Caco-2 (cell line): Measurements from ENCODE around the gene FUCA1. TPM values are rescaled to one million over a fixed set of nuclear protein-coding genes. Genes with fewer than 3 reads are reported as not detected.
"Not testable (repeated sequence)": the region's sequence is repeated elsewhere in the genome, so short reads cannot be mapped to it uniquely, and the experiment has no call there.

Source experiments
- BruUV-seq: library from RNA; stranded (reverse); fragments of 400-500 nt; replicated peaks from 2 replicates; lab custom pipeline; 2021; lab: Mats Ljungman, UMichigan
- CTCF ChIA-PET: fragments of 300-600 bp; sonication (Branson Sonifier 250); formaldehyde crosslinking; loops from one replicate; lab custom pipeline; 2022; ENCODE audit warnings: antibody characterized with exemption; lab: Charles Lee
- POLR2A ChIA-PET: fragments of 300-600 bp; sonication (Branson Sonifier 250); formaldehyde crosslinking; loops from one replicate; lab custom pipeline; 2022; ENCODE audit warnings: antibody characterized with exemption; lab: Charles Lee
- DNase-seq, 2 experiments: peaks; one replicate each; pipeline versions ENCODE4 v3.0.0 to v3.0.0-alpha.2; 2020 to 2022
- H3K27me3 ChIP-seq: replicated peaks from 2 replicates; pipeline ENCODE4 v1.6.0; 2011; ENCODE audit warnings: low read length; ENCODE audit not compliant: control insufficient read depth, insufficient read depth
- H3K36me3 ChIP-seq: 2 replicates; pipeline ENCODE4 v1.5.1; 2011; ENCODE audit warnings: low read length; ENCODE audit not compliant: control insufficient read depth, insufficient read depth
- H3K4me1 ChIP-seq: fragments of 250-450 bp; sonication (Bioruptor Pico); 2 replicates; pipeline ENCODE4 v1.5.1; 2020; ENCODE audit warnings: mild to moderate bottlenecking
- H3K4me3 ChIP-seq: 2 replicates; pipeline ENCODE4 v1.5.1; 2011; ENCODE audit warnings: low read depth, mild to moderate bottlenecking, control low read depth, low read length
- H3K9me3 ChIP-seq: fragments of 250-450 bp; sonication (Bioruptor Pico); 2 replicates; pipeline ENCODE4 v1.5.1; 2020; ENCODE audit warnings: mild to moderate bottlenecking, moderate library complexity
- H3K27ac Mint-ChIP-seq: one replicate; pipeline ENCODE4 v1.8.0; 2022; ENCODE audit warnings: mixed read lengths; ENCODE audit not compliant: unreplicated experiment
- H3K27me3 Mint-ChIP-seq: one replicate; pipeline ENCODE4 v1.8.0; 2022; ENCODE audit warnings: mixed read lengths; ENCODE audit not compliant: insufficient read depth, unreplicated experiment
- H3K36me3 Mint-ChIP-seq: one replicate; pipeline ENCODE4 v1.8.0; 2022; ENCODE audit warnings: mild to moderate bottlenecking, mixed read lengths; ENCODE audit not compliant: insufficient read depth, unreplicated experiment
- H3K4me1 Mint-ChIP-seq: one replicate; pipeline ENCODE4 v1.8.0; 2022; ENCODE audit warnings: low read depth, mixed read lengths; ENCODE audit not compliant: unreplicated experiment
- H3K4me3 Mint-ChIP-seq: one replicate; pipeline ENCODE4 v1.8.0; 2022; ENCODE audit warnings: mild to moderate bottlenecking, moderate library complexity, mixed read lengths; ENCODE audit not compliant: unreplicated experiment
- H3K9me3 Mint-ChIP-seq: one replicate; pipeline ENCODE4 v1.8.0; 2022; ENCODE audit warnings: mixed read lengths; ENCODE audit not compliant: unreplicated experiment
- intact Hi-C: fragments of 100-400 bp; cut with micrococcal nuclease; formaldehyde crosslinking; loops from one replicate; pipeline ENCODE4 v1.10.0; 2022; ENCODE audit not compliant: unreplicated experiment
- total RNA-seq: library from RNA; stranded (reverse); gene quantifications from 2 replicates; pipeline ENCODE4 v1.2.3, GENCODE V29; 2022
- TF ChIP-seq, protein P1 (sequence below), 2 experiments: fragments of 200-600 bp in 1 of 2; IDR thresholded peaks; 1 replicate in 1 of 2; 2 replicates in 1 of 2; pipeline versions ENCODE4 v1.5.1 to v1.8.0; 2011 to 2022; ENCODE audit warnings: antibody characterized with exemption in 1 of 2, control low read depth in 1 of 2, inconsistent platforms in 1 of 2, low read depth in 1 of 2, low read length in 1 of 2, mild to moderate bottlenecking in 1 of 2, moderate library complexity in 1 of 2; ENCODE audit not compliant: insufficient read depth in 1 of 2, severe bottlenecking in 1 of 2, unreplicated experiment in 1 of 2

Gene FUCA1
- total RNA-seq, 1 experiment from 2014 or later = 25.5 TPM

DNA sequence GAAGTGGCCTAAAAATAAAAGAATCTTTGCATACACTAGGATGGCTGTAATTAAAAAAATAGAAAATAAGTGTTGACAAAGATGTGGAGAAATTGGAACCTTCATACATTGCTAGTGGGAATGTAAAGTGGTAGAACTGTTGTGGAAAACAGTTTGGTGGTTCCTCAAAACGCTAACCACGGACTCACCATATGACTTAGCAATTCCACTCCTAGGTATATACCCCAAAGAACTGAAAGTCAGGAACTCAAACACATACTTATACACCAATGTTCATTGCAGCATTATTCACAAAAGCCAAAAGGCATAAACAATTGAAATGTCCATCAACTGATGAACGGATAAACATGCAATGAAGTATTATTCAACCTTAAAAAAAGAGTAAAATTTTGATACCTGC lies 32.1 kb downstream of the FUCA1 start:
- Histone ChIP-seq H3K27me3 (no peaks in the 10 kb centered on the region), H3K9me3 (no peaks in the 10 kb centered on the region), H3K4me3 (no peak overlapping the region), H3K36me3 (no peaks in the 10 kb centered on the region), H3K4me1 (no peaks in the 10 kb centered on the region)
- ChIA-PET POLR2A (no interaction called here), CTCF (no interaction called here)
- TF ChIP-seq, protein P1, sequence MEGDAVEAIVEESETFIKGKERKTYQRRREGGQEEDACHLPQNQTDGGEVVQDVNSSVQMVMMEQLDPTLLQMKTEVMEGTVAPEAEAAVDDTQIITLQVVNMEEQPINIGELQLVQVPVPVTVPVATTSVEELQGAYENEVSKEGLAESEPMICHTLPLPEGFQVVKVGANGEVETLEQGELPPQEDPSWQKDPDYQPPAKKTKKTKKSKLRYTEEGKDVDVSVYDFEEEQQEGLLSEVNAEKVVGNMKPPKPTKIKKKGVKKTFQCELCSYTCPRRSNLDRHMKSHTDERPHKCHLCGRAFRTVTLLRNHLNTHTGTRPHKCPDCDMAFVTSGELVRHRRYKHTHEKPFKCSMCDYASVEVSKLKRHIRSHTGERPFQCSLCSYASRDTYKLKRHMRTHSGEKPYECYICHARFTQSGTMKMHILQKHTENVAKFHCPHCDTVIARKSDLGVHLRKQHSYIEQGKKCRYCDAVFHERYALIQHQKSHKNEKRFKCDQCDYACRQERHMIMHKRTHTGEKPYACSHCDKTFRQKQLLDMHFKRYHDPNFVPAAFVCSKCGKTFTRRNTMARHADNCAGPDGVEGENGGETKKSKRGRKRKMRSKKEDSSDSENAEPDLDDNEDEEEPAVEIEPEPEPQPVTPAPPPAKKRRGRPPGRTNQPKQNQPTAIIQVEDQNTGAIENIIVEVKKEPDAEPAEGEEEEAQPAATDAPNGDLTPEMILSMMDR (IDR thresholded peaks at IDR 0.05; ENCODE audit: insufficient read depth in 1 of 2, low read depth in 1 of 2, low read length in 1 of 2, severe bottlenecking in 1 of 2, unreplicated experiment in 1 of 2) = no peak
- H3K36me3 Mint-ChIP-seq = peaks cover 6% of the 10 kb centered on the region
- no peaks in the 10 kb centered on the region for H3K9me3 Mint-ChIP-seq
- intact Hi-C loops = no loop called here
- peaks cover 8% of the 10 kb centered on the region for H3K27me3 Mint-ChIP-seq
- H3K4me1 Mint-ChIP-seq = peaks cover 7% of the 10 kb centered on the region
- BruUV-seq = no TSS peak
- H3K27ac Mint-ChIP-seq = no peak overlapping the region
- H3K4me3 Mint-ChIP-seq = no peak overlapping the region
- no peak for DNase-seq

DNA sequence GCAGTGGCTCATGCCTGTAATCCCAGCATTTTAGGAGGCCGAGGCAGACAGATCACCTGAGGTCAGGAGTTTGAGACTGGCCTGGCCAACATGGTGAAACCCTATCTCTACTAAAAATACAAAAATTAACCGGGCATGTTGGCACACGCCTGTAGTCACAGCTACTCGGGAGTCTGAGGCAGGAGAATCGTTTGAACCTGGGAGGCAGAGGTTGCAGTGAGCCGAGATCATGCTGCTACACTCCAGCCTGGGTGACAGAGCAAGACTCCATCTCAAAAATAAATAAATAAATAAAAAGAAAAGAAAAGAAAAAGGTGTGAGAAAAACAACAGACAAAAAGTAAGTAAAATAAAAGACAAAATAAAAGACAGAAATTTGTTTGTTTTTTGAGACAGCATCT lies 33.9 kb downstream of the FUCA1 start:
- H3K36me3 Mint-ChIP-seq, H3K4me1 Mint-ChIP-seq, H3K27ac Mint-ChIP-seq, intact Hi-C loops, BruUV-seq, CTCF ChIA-PET, H3K27me3 Mint-ChIP-seq, H3K4me3 ChIP-seq, H3K27me3 ChIP-seq, POLR2A ChIA-PET, H3K36me3 ChIP-seq, H3K4me3 Mint-ChIP-seq, H3K9me3 ChIP-seq, H3K9me3 Mint-ChIP-seq, H3K4me1 ChIP-seq, DNase-seq: not testable (repeated sequence)

DNA sequence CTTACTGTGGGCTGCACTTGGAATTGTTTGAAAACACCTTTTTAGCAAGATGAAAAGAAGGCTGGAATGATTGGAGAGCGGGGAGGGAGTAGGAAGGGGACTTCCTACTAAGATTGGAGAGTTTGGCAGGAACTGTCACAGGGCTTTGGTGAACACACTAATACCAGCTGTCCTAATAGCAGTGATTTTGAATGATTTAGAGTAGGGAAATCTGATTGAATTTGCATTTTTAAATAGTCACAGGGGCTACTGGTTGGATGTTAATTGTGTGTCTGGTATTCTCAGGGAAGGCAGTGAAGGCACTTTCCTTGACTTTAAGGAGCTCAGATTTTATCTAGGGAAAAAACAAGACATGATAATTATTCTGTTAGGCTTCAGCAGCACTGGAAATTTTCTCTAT lies 40.4 kb downstream of the FUCA1 start:
- ChIA-PET CTCF (no interaction called here), POLR2A (no interaction called here)

DNA sequence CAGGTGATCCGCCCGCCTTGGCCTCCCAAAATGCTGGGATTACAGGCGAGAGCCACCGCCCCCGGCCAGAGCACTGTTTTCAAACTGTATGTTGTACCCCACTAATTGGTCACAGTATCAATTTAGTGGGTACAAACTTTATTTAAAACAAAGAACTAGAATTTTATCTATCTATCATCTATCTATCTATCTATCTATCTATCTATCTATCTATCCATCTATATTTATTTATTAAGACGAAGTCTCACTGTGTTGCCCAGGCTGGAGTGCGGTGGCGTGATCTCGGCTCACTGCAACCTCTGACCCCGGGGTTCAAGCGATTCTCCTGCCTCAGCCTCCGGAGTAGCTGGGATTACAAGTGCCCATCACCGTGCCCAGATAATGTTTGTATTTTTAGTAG lies 41.5 kb downstream of the FUCA1 start:
- BruUV-seq, DNase-seq, H3K27ac Mint-ChIP-seq, H3K9me3 ChIP-seq, H3K4me1 Mint-ChIP-seq, H3K4me3 Mint-ChIP-seq, H3K9me3 Mint-ChIP-seq, H3K27me3 Mint-ChIP-seq, intact Hi-C loops, H3K27me3 ChIP-seq, H3K4me1 ChIP-seq, H3K4me3 ChIP-seq, CTCF ChIA-PET, H3K36me3 Mint-ChIP-seq, POLR2A ChIA-PET, H3K36me3 ChIP-seq: not testable (repeated sequence)

More for the DNA sequence above, 40.4 kb downstream of the FUCA1 start:
- H3K4me3 ChIP-seq = no peak overlapping the region
- no peaks in the 10 kb centered on the region for H3K4me1 ChIP-seq
- no peak overlapping the region for H3K4me3 Mint-ChIP-seq
- DNase-seq = no peak
- no peaks in the 10 kb centered on the region for H3K27me3 ChIP-seq
- H3K9me3 Mint-ChIP-seq = no peaks in the 10 kb centered on the region
- H3K4me1 Mint-ChIP-seq = no peaks in the 10 kb centered on the region
- no peaks in the 10 kb centered on the region for H3K27me3 Mint-ChIP-seq
- H3K27ac Mint-ChIP-seq = no peak overlapping the region
- H3K36me3 ChIP-seq = no peaks in the 10 kb centered on the region
- no peaks in the 10 kb centered on the region for H3K9me3 ChIP-seq
- TF ChIP-seq, protein P1 (IDR thresholded peaks at IDR 0.05; ENCODE audit: insufficient read depth in 1 of 2, low read depth in 1 of 2, low read length in 1 of 2, severe bottlenecking in 1 of 2, unreplicated experiment in 1 of 2) = no peak
- peaks cover 6% of the 10 kb centered on the region for H3K36me3 Mint-ChIP-seq
- no TSS peak for BruUV-seq
- intact Hi-C loops = no loop called here
